GM18517 (cell line): ENCODE measurements around the gene ZNF691.
"Not testable (repeated sequence)": the region's sequence is repeated elsewhere in the genome, so short reads cannot be mapped to it uniquely, and the experiment has no call there.

Experiments
- ATAC-seq: cut with Tn5 transposase; IDR thresholded peaks from one replicate; pipeline ENCODE4 v1.9.1; 2021; ENCODE audit warnings: mild to moderate bottlenecking, moderate library complexity; ENCODE audit not compliant: unreplicated experiment

ZNF691 gene

GRCh38 chr1:42853116-42853884 is 6.9 kb downstream of the ZNF691 start:
- ATAC-seq: no peak

GRCh38 chr1:42856554-42856953 is 10.1 kb downstream of the ZNF691 start:
- not testable (repeated sequence) for ATAC-seq

GRCh38 chr1:42859366-42859765 is 13.0 kb downstream of the ZNF691 start:
- not testable (repeated sequence) for ATAC-seq

GRCh38 chr1:42860339-42861013 is 14.1 kb downstream of the ZNF691 start:
- ATAC-seq: no peak

GRCh38 chr1:42861014-42861399 is 14.6 kb downstream of the ZNF691 start:
- no peak for ATAC-seq

GRCh38 chr1:42866549-42866948 is 20.1 kb downstream of the ZNF691 start:
- no peak for ATAC-seq

GRCh38 chr1:42868466-42868865 is 22.1 kb downstream of the ZNF691 start:
- ATAC-seq: not testable (repeated sequence)

GRCh38 chr1:42869254-42869653 is 22.8 kb downstream of the ZNF691 start:
- ATAC-seq: not testable (repeated sequence)

GRCh38 chr1:42869751-42870150 is 23.3 kb downstream of the ZNF691 start:
- ATAC-seq: not testable (repeated sequence)

GRCh38 chr1:42873108-42873507 is 26.7 kb downstream of the ZNF691 start:
- not testable (repeated sequence) for ATAC-seq

GRCh38 chr1:42873670-42874069 is 27.3 kb downstream of the ZNF691 start:
- ATAC-seq: no peak

- ATAC-seq: no peak
Observed at GRCh38 chr1:42876009-42876408, 29.6 kb downstream of the ZNF691 start.

GRCh38 chr1:42877380-42877779 is 31.0 kb downstream of the ZNF691 start:
- no peak for ATAC-seq

GRCh38 chr1:42880384-42880783 is 34.0 kb downstream of the ZNF691 start:
- no peak for ATAC-seq

GRCh38 chr1:42886046-42886739 is 39.8 kb downstream of the ZNF691 start:
- ATAC-seq: no peak

- no peak for ATAC-seq
Observed at GRCh38 chr1:42886800-42887199, 40.4 kb downstream of the ZNF691 start.

GRCh38 chr1:42887366-42887765 is 41.0 kb downstream of the ZNF691 start:
- ATAC-seq: no peak

GRCh38 chr1:42888013-42888633 is 41.7 kb downstream of the ZNF691 start:
- ATAC-seq: no peak

GRCh38 chr1:42889264-42889663 is 42.9 kb downstream of the ZNF691 start:
- ATAC-seq: no peak

- no peak for ATAC-seq
Observed at GRCh38 chr1:42891465-42892138, 45.2 kb downstream of the ZNF691 start.

- not testable (repeated sequence) for ATAC-seq
Observed at GRCh38 chr1:42899960-42900359, 53.5 kb downstream of the ZNF691 start.
